Upper lobe of right lung (tissue), 1 donor: ENCODE data around the gene GRIP1. TPM values are rescaled to one million over a fixed set of nuclear protein-coding genes. Genes with fewer than 3 reads are reported as not detected.
"Not testable (repeated sequence)": the region's sequence is repeated elsewhere in the genome, so short reads cannot be mapped to it uniquely, and the experiment has no call there.

Experiments
- ATAC-seq: fragments of 200-7000 bp; cut with Tn5 transposase; one replicate; pipeline ENCODE4 v1.9.1; 2020; ENCODE audit warnings: mild to moderate bottlenecking, moderate library complexity
- DNase-seq: peaks from one replicate; pipeline ENCODE4 v3.0.0-alpha.2; 2020
- H3K27ac ChIP-seq: fragments of 200-600 bp; one replicate; pipeline ENCODE4 v1.8.0; 2022
- H3K27me3 ChIP-seq: fragments of 200-600 bp; one replicate; pipeline ENCODE4 v1.8.0; 2022; ENCODE audit warnings: mild to moderate bottlenecking
- H3K36me3 ChIP-seq: fragments of 200-600 bp; one replicate; pipeline ENCODE4 v1.8.0; 2022
- H3K4me1 ChIP-seq: fragments of 200-600 bp; one replicate; pipeline ENCODE4 v1.8.0; 2022
- H3K4me3 ChIP-seq: fragments of 200-600 bp; one replicate; pipeline ENCODE4 v1.8.0; 2022; ENCODE audit warnings: mild to moderate bottlenecking
- H3K9me3 ChIP-seq: fragments of 200-600 bp; one replicate; pipeline ENCODE4 v1.8.0; 2022
- CTCF ChIP-seq: fragments of 200-600 bp; IDR thresholded peaks from one replicate; pipeline ENCODE4 v1.8.0; 2022; ENCODE audit warnings: antibody characterized with exemption
- intact Hi-C: fragments of 100-400 bp; cut with DNase I; formaldehyde crosslinking; loops from one replicate; pipeline ENCODE4 v1.11.0; 2022
- total RNA-seq: library from RNA; stranded (reverse); fragmentation: NEBNext Ultra II Directional; extraction: Animal tissue kit (Norgen Biotek cat#: 25700); gene quantifications from one replicate; pipeline ENCODE4 v1.2.1, GENCODE V29; 2021
- donor health status: DM: no; HTN: yes; CAD: no; lungs with severe emphysema.

The GRIP1 gene
- total RNA-seq, 1 donor from 2014 or later: 5.2 TPM

DNA sequence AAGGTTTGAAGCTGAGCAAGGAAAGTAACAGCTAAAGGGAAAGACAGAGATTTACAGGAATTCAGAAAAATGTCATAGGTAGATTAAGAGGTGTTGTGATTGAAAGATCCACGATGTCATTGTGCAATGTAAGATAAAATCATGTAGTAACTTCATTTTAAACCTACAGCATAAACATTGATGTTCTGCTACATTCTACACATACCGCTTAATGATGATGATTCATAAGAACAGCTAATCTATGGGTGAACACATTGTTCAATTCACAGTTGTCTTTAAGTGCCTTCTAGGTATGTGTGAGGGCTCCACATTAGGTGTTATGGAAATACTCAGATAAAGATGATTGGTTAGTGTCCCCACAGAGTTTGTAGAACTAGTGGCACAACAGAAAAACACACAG lies 170.9 kb downstream of the GRIP1 start:
- Histone ChIP-seq H3K9me3 (no peaks in the 10 kb centered on the region), H3K4me3 (no peak overlapping the region), H3K36me3 (no peaks in the 10 kb centered on the region), H3K27ac (no peak overlapping the region), H3K4me1 (no peaks in the 10 kb centered on the region), H3K27me3 (no peaks in the 10 kb centered on the region)
- intact Hi-C loops: no loop called here
- ATAC-seq (no peak), DNase-seq (no peak)
- TF ChIP-seq CTCF: no peak

GRCh38 chr12:66503746-66504145 lies 175.1 kb downstream of the GRIP1 start:
- TF ChIP-seq CTCF: no peak
- no peak overlapping the region for H3K27ac ChIP-seq
- no peaks in the 10 kb centered on the region for H3K9me3 ChIP-seq
- DNase-seq: no peak
- no peaks in the 10 kb centered on the region for H3K36me3 ChIP-seq
- no peak overlapping the region for H3K4me3 ChIP-seq
- intact Hi-C loops: no loop called here
- H3K4me1 ChIP-seq: no peaks in the 10 kb centered on the region
- ATAC-seq: no peak
- no peaks in the 10 kb centered on the region for H3K27me3 ChIP-seq

GRCh38 chr12:66502911-66503310 lies 176.0 kb downstream of the GRIP1 start:
- TF ChIP-seq CTCF: no peak
- intact Hi-C loops: no loop called here
- ATAC-seq (no peak), DNase-seq (no peak)
- Histone ChIP-seq H3K27ac (no peak overlapping the region), H3K36me3 (no peaks in the 10 kb centered on the region), H3K9me3 (no peaks in the 10 kb centered on the region), H3K4me3 (no peak overlapping the region), H3K4me1 (no peaks in the 10 kb centered on the region), H3K27me3 (no peaks in the 10 kb centered on the region)

GRCh38 chr12:66500841-66501240 lies 178.0 kb downstream of the GRIP1 start:
- DNase-seq (no peak), ATAC-seq (no peak)
- Histone ChIP-seq H3K4me1 (no peaks in the 10 kb centered on the region), H3K9me3 (no peaks in the 10 kb centered on the region), H3K27me3 (no peaks in the 10 kb centered on the region), H3K36me3 (no peaks in the 10 kb centered on the region), H3K27ac (no peak overlapping the region), H3K4me3 (no peak overlapping the region)
- TF ChIP-seq CTCF: no peak
- intact Hi-C loops: no loop called here

DNA sequence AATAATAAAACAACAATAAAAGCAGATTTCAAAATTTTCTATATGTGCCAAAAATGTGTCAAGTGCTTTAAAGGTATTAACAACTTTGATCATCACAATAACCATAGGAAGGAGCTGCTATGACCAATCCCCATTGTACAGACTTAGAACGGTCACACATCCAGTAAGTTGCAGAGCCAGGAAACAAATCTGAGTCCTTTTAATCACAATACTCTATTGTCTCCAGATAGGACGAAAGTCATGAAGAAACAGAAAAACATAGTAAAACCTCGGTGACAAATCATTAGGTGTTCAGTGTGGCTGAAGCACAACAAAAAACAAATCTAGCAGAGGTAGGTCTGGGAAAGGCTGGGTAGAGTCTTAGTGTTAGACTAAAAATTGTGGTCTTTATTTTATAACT lies 178.8 kb downstream of the GRIP1 start:
- ATAC-seq: no peak
- Histone ChIP-seq H3K4me3 (no peak overlapping the region), H3K27me3 (no peaks in the 10 kb centered on the region), H3K4me1 (no peaks in the 10 kb centered on the region), H3K36me3 (no peaks in the 10 kb centered on the region), H3K9me3 (no peaks in the 10 kb centered on the region), H3K27ac (no peak overlapping the region)
- TF ChIP-seq CTCF: no peak
- intact Hi-C loops: no loop called here
- DNase-seq: no peak

DNA sequence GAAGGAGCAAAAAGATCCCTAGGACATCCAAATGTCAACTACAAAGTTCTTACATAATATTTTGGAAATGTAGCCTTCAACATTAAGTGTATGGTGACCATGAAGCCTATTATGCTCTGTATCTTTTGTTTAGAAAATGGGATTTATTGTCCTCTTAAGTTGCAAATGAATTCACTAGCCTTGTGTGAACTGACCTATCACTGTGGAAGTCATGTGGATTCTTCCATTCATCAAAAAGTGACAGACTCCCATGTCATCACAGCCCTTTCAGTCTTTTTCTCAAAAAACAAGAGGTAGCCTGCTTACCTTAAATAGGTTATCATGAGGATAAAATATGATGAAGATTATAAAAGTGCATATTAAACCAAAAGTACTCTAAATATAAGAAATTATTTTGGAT lies 179.9 kb downstream of the GRIP1 start:
- ATAC-seq: no peak
- H3K4me1 ChIP-seq: no peaks in the 10 kb centered on the region
- intact Hi-C loops: no loop called here
- no peaks in the 10 kb centered on the region for H3K36me3 ChIP-seq
- no peaks in the 10 kb centered on the region for H3K27me3 ChIP-seq
- no peak overlapping the region for H3K27ac ChIP-seq
- no peak overlapping the region for H3K4me3 ChIP-seq
- TF ChIP-seq CTCF: no peak
- DNase-seq: no peak
- no peaks in the 10 kb centered on the region for H3K9me3 ChIP-seq

GRCh38 chr12:66498059-66498458 lies 180.8 kb downstream of the GRIP1 start:
- H3K9me3 ChIP-seq, H3K36me3 ChIP-seq, H3K4me1 ChIP-seq, DNase-seq, H3K27me3 ChIP-seq, H3K27ac ChIP-seq, intact Hi-C loops, ATAC-seq, H3K4me3 ChIP-seq: not testable (repeated sequence)
